Activated naive CD4-positive, alpha-beta T cell treated with anti-CD3 and anti-CD28 coated beads, Interleukin-2, amount 10 ng/mL, durations not matched to agents 5 hours and 36 hours (primary cell): ENCODE measurements around the gene MYL10. TPM values are rescaled to one million over a fixed set of nuclear protein-coding genes. Genes with fewer than 3 reads are reported as not detected.

ENCODE experiments used
- total RNA-seq, 2 experiments: library from RNA; stranded (reverse); gene quantifications; one replicate each; pipeline ENCODE4 v1.2.3, GENCODE V29; 2021

MYL10 gene
- total RNA-seq: not detected

DNA sequence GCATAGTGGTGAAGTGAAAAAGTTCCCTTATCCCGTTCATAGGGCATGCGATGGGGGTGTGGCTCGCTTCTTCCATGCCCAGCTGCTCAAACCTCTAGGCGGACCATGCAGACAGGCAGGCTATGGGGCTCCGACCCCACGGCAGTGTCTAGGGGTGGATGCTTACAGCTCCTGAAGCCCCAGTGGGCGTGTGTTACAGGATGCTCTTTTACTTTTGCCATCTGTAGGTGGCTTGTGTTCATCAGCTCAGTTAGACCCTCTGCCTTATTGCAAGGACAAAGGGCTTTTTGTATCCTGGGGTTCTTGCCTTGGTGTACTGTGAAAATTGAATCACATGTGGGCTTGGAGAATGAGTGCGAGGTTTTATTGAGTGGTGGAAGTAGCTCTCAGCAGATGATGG, at the start of gene MYL10:
MYL10 (minus strand) TSS at position 126 of the 400 bp plus-strand sequence. CDS start 178 bp downstream, outside the sequence.

Other genes starting within 250 kb of the MYL10 start
- 10 to 100 TPM; 28.1 to 28.5 TPM for gene CUX1, start 188.3 kb upstream of the MYL10 start, total RNA-seq